GM23338 (cell line): Measurements from ENCODE around the gene AIP. TPM values are rescaled to one million over a fixed set of nuclear protein-coding genes. Genes with fewer than 3 reads are reported as not detected.

Source experiments
- ATAC-seq: fragments of 200-7000 bp; cut with Tn5 transposase; 3 replicates; pipeline ENCODE4 v1.9.1; 2020
- DNase-seq: peaks from one replicate; pipeline ENCODE4 v3.0.0-alpha.2; 2015; ENCODE audit warnings: low spot score
- H2AFZ ChIP-seq: fragments of 200-600 bp; sonication (generic); 2 replicates; pipeline ENCODE4 v1.8.0; 2016; ENCODE audit warnings: antibody characterized with exemption, mild to moderate bottlenecking, moderate library complexity
- H3F3A ChIP-seq: fragments of 200-600 bp; sonication (generic); replicated peaks from 2 replicates; pipeline ENCODE4 v1.8.0; 2017; ENCODE audit warnings: antibody characterized with exemption, mixed run types, low read depth
- H3K27ac ChIP-seq: fragments of 200-600 bp; sonication (generic); 2 replicates; pipeline ENCODE4 v1.6.1; 2016; ENCODE audit warnings: low read depth
- H3K27me3 ChIP-seq: fragments of 200-600 bp; sonication (generic); 2 replicates; pipeline ENCODE4 v1.8.0; 2016; ENCODE audit warnings: mild to moderate bottlenecking, mixed run types, moderate library complexity; ENCODE audit not compliant: insufficient read depth
- H3K36me3 ChIP-seq: fragments of 200-600 bp; sonication (generic); 2 replicates; pipeline ENCODE4 v1.8.0; 2016; ENCODE audit warnings: mild to moderate bottlenecking; ENCODE audit not compliant: insufficient read depth
- H3K4me1 ChIP-seq: fragments of 200-600 bp; sonication (generic); 2 replicates; pipeline ENCODE4 v1.8.0; 2016; ENCODE audit warnings: mild to moderate bottlenecking, moderate library complexity; ENCODE audit not compliant: insufficient read depth
- H3K4me2 ChIP-seq: fragments of 200-600 bp; sonication (generic); 2 replicates; pipeline ENCODE4 v1.7.1; 2017; ENCODE audit warnings: mixed run types
- H3K4me3 ChIP-seq: fragments of 200-600 bp; sonication (generic); 2 replicates; pipeline ENCODE4 v1.6.1; 2016; ENCODE audit warnings: mixed run types
- H3K79me2 ChIP-seq: fragments of 200-600 bp; sonication (generic); replicated peaks from 2 replicates; pipeline ENCODE4 v1.8.0; 2017; ENCODE audit warnings: mild to moderate bottlenecking; ENCODE audit not compliant: insufficient read depth
- H3K9me2 ChIP-seq: fragments of 200-600 bp; sonication (generic); 2 replicates; pipeline ENCODE4 v1.8.0; 2017; ENCODE audit not compliant: insufficient read depth
- H4K20me1 ChIP-seq: fragments of 200-600 bp; sonication (generic); replicated peaks from 2 replicates; pipeline ENCODE4 v1.8.0; 2017; ENCODE audit warnings: mild to moderate bottlenecking; ENCODE audit not compliant: insufficient read depth
- H3K27ac Mint-ChIP-seq: 2 replicates; pipeline ENCODE4 v1.8.0; 2020; ENCODE audit warnings: inconsistent platforms, mild to moderate bottlenecking, moderate library complexity, mixed read lengths
- H3K27me3 Mint-ChIP-seq: 3 replicates; pipeline ENCODE4 v1.8.0; 2022; ENCODE audit warnings: low read depth, mild to moderate bottlenecking, moderate library complexity, mixed read lengths, inconsistent platforms; ENCODE audit not compliant: insufficient read depth, poor library complexity
- H3K36me3 Mint-ChIP-seq: 3 replicates; pipeline ENCODE4 v1.8.0; 2021; ENCODE audit warnings: low read depth, mild to moderate bottlenecking, inconsistent platforms, moderate library complexity, mixed read lengths
- H3K4me1 Mint-ChIP-seq: 3 replicates; pipeline ENCODE4 v1.8.0; 2020; ENCODE audit warnings: mild to moderate bottlenecking, inconsistent platforms, mixed read lengths
- H3K4me3 Mint-ChIP-seq: 3 replicates; pipeline ENCODE4 v1.8.0; 2021; ENCODE audit warnings: moderate library complexity, mild to moderate bottlenecking, inconsistent platforms, mixed read lengths
- H3K9me3 Mint-ChIP-seq: 3 replicates; pipeline ENCODE4 v1.8.0; 2020; ENCODE audit warnings: moderate library complexity, mild to moderate bottlenecking, inconsistent platforms, mixed read lengths
- CTCF ChIP-seq, 2 experiments: fragments of 200-600 bp in 1 of 2; sonication (generic) in 1 of 2; conservative IDR thresholded peaks; 2 replicates each; pipeline versions ENCODE4 v1.5.1 to v1.6.1; 2016 to 2017; ENCODE audit warnings: antibody characterized with exemption in 2 of 2, low read depth in 2 of 2, mild to moderate bottlenecking in 2 of 2, moderate library complexity in 1 of 2
- EZH2phosphoT487 ChIP-seq: fragments of 200-600 bp; sonication (generic); IDR thresholded peaks from one replicate; pipeline ENCODE4 v1.8.1; 2018; ENCODE audit warnings: antibody characterized with exemption; ENCODE audit not compliant: unreplicated experiment
- ZNF462 ChIP-seq: fragments of 250-450 bp; sonication (Bioruptor Pico); IDR thresholded peaks from 2 replicates; pipeline ENCODE4 v1.5.0; 2020; ENCODE audit warnings: mild to moderate bottlenecking, moderate library complexity
- polyA plus RNA-seq: library from polyadenylated mRNA; unstranded; fragments of >200 nt; fragmentation: Nextera tagmentation; extraction: Ambion mirVana; gene quantifications from 2 replicates; pipeline ENCODE4 v1.2.1, GENCODE V29; 2016
- total RNA-seq: library from RNA; depleted of rRNA; stranded (reverse); fragments of >200 nt; shearing (Covaris generic); gene quantifications from 2 replicates; pipeline ENCODE4 v1.2.3, GENCODE V29; 2014

Gene AIP
- total and polyA plus RNA-seq, 2 experiments from 2014 or later, result 29.1 to 32.1 TPM

GRCh38 chr11:67517784-67518552 is 35.1 kb downstream of the AIP start:
- H3K4me1 Mint-ChIP-seq, result no peaks in the 10 kb centered on the region
- ATAC-seq (no peak), DNase-seq (no peak)
- no peak overlapping the region for H3K27ac Mint-ChIP-seq
- no peak overlapping the region for H3K4me3 ChIP-seq
- H3K4me2 ChIP-seq, result no peak overlapping the region
- no peaks in the 10 kb centered on the region for H3K27me3 ChIP-seq
- H3K36me3 Mint-ChIP-seq, result no peaks in the 10 kb centered on the region
- H3K36me3 ChIP-seq, result no peaks in the 10 kb centered on the region
- no peaks in the 10 kb centered on the region for H3F3A ChIP-seq
- no peaks in the 10 kb centered on the region for H4K20me1 ChIP-seq
- H2AFZ ChIP-seq, result no peak overlapping the region
- H3K4me1 ChIP-seq, result no peaks in the 10 kb centered on the region
- H3K27ac ChIP-seq, result no peak overlapping the region
- no peaks in the 10 kb centered on the region for H3K9me2 ChIP-seq
- peaks cover 11% of the 10 kb centered on the region for H3K27me3 Mint-ChIP-seq
- no peaks in the 10 kb centered on the region for H3K9me3 Mint-ChIP-seq
- no peak overlapping the region for H3K4me3 Mint-ChIP-seq
- no peak for TF ChIP-seq ZNF462 (CRISPR knock-in tag)
- TF ChIP-seq EZH2phosphoT487, result no peak
- no peak for TF ChIP-seq CTCF (conservative IDR thresholded peaks at IDR 0.05; ENCODE audit: low read depth in 2 of 2)
- no peaks in the 10 kb centered on the region for H3K79me2 ChIP-seq
